GM21576 (cell line): Measurements from ENCODE around the gene KIAA1586.
"Not testable (repeated sequence)": the region's sequence is repeated elsewhere in the genome, so short reads cannot be mapped to it uniquely, and the experiment has no call there.

Source experiments
- ATAC-seq: cut with Tn5 transposase; IDR thresholded peaks from one replicate; pipeline ENCODE4 v1.9.1; 2021; ENCODE audit warnings: mild to moderate bottlenecking, moderate library complexity; ENCODE audit not compliant: unreplicated experiment

Gene KIAA1586

GRCh38 chr6:57046332-57047256 is at the start of gene KIAA1586:
TSS of gene KIAA1586 (plus strand) at chr6:57046693. CDS start at chr6:57046756, 63 bp downstream.
- ATAC-seq = peak; percentile 95

- ATAC-seq = no peak
These were observed 47.4 kb upstream of the KIAA1586 start for GRCh38 chr6:56999049-56999448.

GRCh38 chr6:56999748-57000147 is 46.7 kb upstream of the KIAA1586 start:
- ATAC-seq = not testable (repeated sequence)

- ATAC-seq = no peak
These were observed 44.3 kb upstream of the KIAA1586 start for GRCh38 chr6:57002197-57002596.

- no peak for ATAC-seq
These were observed 42.2 kb upstream of the KIAA1586 start for GRCh38 chr6:57004292-57004691.

- no peak for ATAC-seq
These were observed 40.4 kb upstream of the KIAA1586 start for GRCh38 chr6:57006101-57006500.

- not testable (repeated sequence) for ATAC-seq
These were observed 38.4 kb upstream of the KIAA1586 start for GRCh38 chr6:57008069-57008468.

GRCh38 chr6:57013521-57013926 is 33.0 kb upstream of the KIAA1586 start:
- ATAC-seq = no peak

- no peak for ATAC-seq
These were observed 29.4 kb upstream of the KIAA1586 start for GRCh38 chr6:57017069-57017468.

- no peak for ATAC-seq
These were observed 28.7 kb upstream of the KIAA1586 start for GRCh38 chr6:57017841-57018240.

GRCh38 chr6:57019434-57019833 is 27.1 kb upstream of the KIAA1586 start:
- no peak for ATAC-seq

GRCh38 chr6:57021086-57021720 is 25.3 kb upstream of the KIAA1586 start:
- peak; percentile 85 for ATAC-seq

GRCh38 chr6:57024321-57024720 is 22.2 kb upstream of the KIAA1586 start:
- no peak for ATAC-seq

GRCh38 chr6:57024775-57025174 is 21.7 kb upstream of the KIAA1586 start:
- ATAC-seq = no peak

- ATAC-seq = no peak
These were observed 20.5 kb upstream of the KIAA1586 start for GRCh38 chr6:57026001-57026400.

- ATAC-seq = no peak
These were observed 19.2 kb upstream of the KIAA1586 start for GRCh38 chr6:57027301-57027700.

GRCh38 chr6:57029213-57029612 is 17.3 kb upstream of the KIAA1586 start:
- no peak for ATAC-seq

GRCh38 chr6:57033228-57033627 is 13.3 kb upstream of the KIAA1586 start:
- ATAC-seq = no peak

- ATAC-seq = no peak
These were observed 10.9 kb upstream of the KIAA1586 start for GRCh38 chr6:57035549-57035948.

GRCh38 chr6:57038906-57039305 is 7.6 kb upstream of the KIAA1586 start:
- no peak for ATAC-seq

GRCh38 chr6:57040011-57040410 is 6.5 kb upstream of the KIAA1586 start:
- ATAC-seq = no peak

GRCh38 chr6:57044061-57044460 is 2.4 kb upstream of the KIAA1586 start:
- ATAC-seq = not testable (repeated sequence)
